Right lobe of liver (tissue), 6 donors: ENCODE results near the gene PEX6. TPM values are rescaled to one million over a fixed set of nuclear protein-coding genes. Genes with fewer than 3 reads are reported as not detected.

Source experiments
- ATAC-seq, 4 donors: fragments of 200-7000 bp; cut with Tn5 transposase; one replicate each; pipeline ENCODE4 v1.9.1; 2020; ENCODE audit warnings: mild to moderate bottlenecking in 4 of 4, moderate library complexity in 4 of 4
- DNase-seq, 3 donors: peaks; one replicate each; pipeline ENCODE4 v3.0.0-alpha.2; 2020
- H3K27ac ChIP-seq, 3 donors: fragments of 200-600 bp; one replicate each; pipeline ENCODE4 v1.8.0; 2022
- H3K27me3 ChIP-seq, 2 donors: fragments of 200-600 bp; one replicate each; pipeline ENCODE4 v1.8.0; 2022
- H3K36me3 ChIP-seq, 4 donors: fragments of 200-600 bp; sonication (generic) in 1 of 4; one replicate each; pipeline versions ENCODE4 v1.5.1 to v1.8.0; 2017 to 2022; ENCODE audit warnings: control low read depth in 1 of 4
- H3K4me1 ChIP-seq, 4 donors: fragments of 200-600 bp; sonication (generic) in 1 of 4; one replicate each; pipeline versions ENCODE4 v1.5.1 to v1.8.0; 2017 to 2022; ENCODE audit warnings: control low read depth in 1 of 4
- H3K4me3 ChIP-seq, 3 donors: fragments of 200-600 bp; one replicate each; pipeline ENCODE4 v1.8.0; 2022
- H3K9me3 ChIP-seq, 4 donors: fragments of 200-600 bp; sonication (generic) in 1 of 4; one replicate each; pipeline versions ENCODE4 v1.5.1 to v1.8.0; 2017 to 2022; ENCODE audit warnings: control low read depth in 1 of 4
- CTCF ChIP-seq, 4 donors: fragments of 200-600 bp in 3 of 4; fragments of 450-650 bp in 1 of 4; IDR thresholded peaks; one replicate each; pipeline versions ENCODE4 v1.5.1 to v1.8.0; 2016 to 2022; ENCODE audit warnings: antibody characterized with exemption in 4 of 4, mild to moderate bottlenecking in 2 of 4
- POLR2A ChIP-seq: fragments of 450-650 bp; IDR thresholded peaks from one replicate; pipeline ENCODE4 v1.6.1; 2017; ENCODE audit warnings: antibody characterized with exemption, mild to moderate bottlenecking
- WGBS: methylation state at CpG from one replicate; pipeline ENCODE4 v1.1.6; 2018; ENCODE audit warnings: low coverage, low lambda C conversion rate; ENCODE audit not compliant: insufficient coverage; ENCODE audit errors: missing lambda C conversion rate; 5-methylcytosine and 5-hydroxymethylcytosine counted together
- intact Hi-C, 2 donors: fragments of 100-400 bp; cut with DNase I; formaldehyde crosslinking; loops; one replicate each; pipeline versions ENCODE4 v1.11.2 to v1.14.1; 2022
- total RNA-seq, 6 experiments: library from RNA; depleted of rRNA in 2 of 6; stranded (reverse); fragments of >200 nt in 2 of 6; fragmentation: NEBNext Ultra II Directional in 3 of 6; extraction: Animal tissue kit (Norgen Biotek cat#: 25700) in 3 of 6; gene quantifications; one replicate each; pipeline versions ENCODE4 v1.1.0 to v1.2.4, GENCODE V29; 2016 to 2023
- donor health status: DM: no; HTN: yes; CAD: no.
- donor health status: DM: no; HTN: no; CAD: no.
- donor health status: DM: no; HTN: no; CAD: no.
- donor health status: DM: no; HTN: yes; CAD: no.
- donor health status: DM: no; HTN: yes; CAD: no.

PEX6 gene
- total RNA-seq, 6 experiments from 2014 or later: 15.7 to 25.9 (median 21.3) TPM

DNA sequence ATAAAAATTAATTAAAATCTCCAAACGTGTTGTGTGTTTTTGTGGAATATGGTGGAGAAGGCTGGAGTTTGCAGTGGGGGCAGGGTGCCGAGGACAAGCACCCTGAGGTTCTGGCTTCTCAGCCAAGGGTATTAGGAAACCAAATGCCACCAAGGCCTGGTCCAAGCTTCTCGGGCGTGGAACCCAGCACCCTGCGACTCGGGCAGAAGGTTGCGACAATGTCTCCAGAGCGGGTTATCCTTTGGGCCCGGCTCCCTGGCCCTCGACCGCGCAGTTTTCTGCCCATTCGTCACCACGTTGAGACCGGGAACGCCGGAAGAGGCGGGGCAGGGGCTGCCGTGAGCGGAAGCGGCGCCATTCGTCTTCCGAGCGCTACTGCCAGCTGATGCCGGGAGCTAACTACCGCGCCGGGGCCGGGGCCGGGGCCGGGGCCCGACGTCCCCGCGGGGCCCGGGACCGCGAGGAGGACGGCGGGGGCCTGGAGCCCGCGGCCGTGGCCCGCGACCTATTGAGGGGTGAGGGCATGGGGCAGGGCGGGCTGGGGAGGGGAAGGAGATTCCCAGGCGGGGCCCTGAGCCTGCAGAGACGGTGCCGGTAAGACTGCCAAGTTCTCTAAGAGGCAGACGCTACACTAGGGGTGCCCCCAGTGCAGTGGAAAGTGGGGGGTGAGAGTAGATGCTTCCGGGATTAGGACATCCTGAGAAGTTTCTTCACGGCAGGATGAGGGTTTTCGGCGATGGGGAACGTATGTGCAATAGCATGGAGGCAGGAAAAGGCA, 42.5 kb upstream of the PEX6 start, which contains the start of gene RRP36:
Gene RRP36 (plus strand): TSS at position 354 of the 778 bp plus-strand sequence. CDS start 32 bp downstream, at position 386.
- Histone ChIP-seq H3K4me1 (peaks cover 0 to 12% (median 2%) of the 10 kb centered on the region in 4 donors), H3K4me3 (peak within 1 kb of the TSS; percentile 88 to 96 (median 95)), H3K36me3 (peaks cover 0 to 42% (median 16%) of the 10 kb centered on the region in 4 donors), H3K27ac (peak within 1 kb of the TSS; percentile 16 to 81 (median 57)), H3K9me3 (no peaks in the 10 kb centered on the region), H3K27me3 (no peaks in the 10 kb centered on the region)
- DNase-seq: peak; percentile 82 to 88 (median 86)
- TF ChIP-seq POLR2A (peak; percentile 61), CTCF (IDR thresholded peaks at IDR 0.05) (no peak)
- WGBS: 0% methylated on average over 9 of the region's 56 CpGs
- intact Hi-C loops: no loop called here
- ATAC-seq: peak; percentile 88 to 96 (median 93)

- 53% methylated on average over 4 of the region's 5 CpGs for WGBS
- DNase-seq (no peak), ATAC-seq (peak; percentile 5 to 18 (median 10))
- peak overlapping the region; percentile 88 to 96 (median 95) for H3K4me3 ChIP-seq
- H3K4me1 ChIP-seq: peaks cover 0 to 15% (median 2%) of the 10 kb centered on the region in 4 donors
- no peaks in the 10 kb centered on the region for H3K27me3 ChIP-seq
- no peaks in the 10 kb centered on the region for H3K9me3 ChIP-seq
- intact Hi-C loops: no loop called here
- TF ChIP-seq POLR2A (no peak), CTCF (IDR thresholded peaks at IDR 0.05) (no peak)
- H3K36me3 ChIP-seq: peaks cover 0 to 36% (median 11%) of the 10 kb centered on the region in 4 donors
- peak overlapping the region; percentile 16 to 81 (median 57) for H3K27ac ChIP-seq
Measured at GRCh38 chr6:43020847-43021246, 41.9 kb upstream of the PEX6 start.

GRCh38 chr6:43020052-43020705, 41.2 kb upstream of the PEX6 start:
- peaks cover 0 to 29% (median 9%) of the 10 kb centered on the region in 4 donors for H3K36me3 ChIP-seq
- DNase-seq: no peak
- intact Hi-C loops: no loop called here
- H3K4me3 ChIP-seq: no peak overlapping the region
- no peak for TF ChIP-seq CTCF (IDR thresholded peaks at IDR 0.05)
- TF ChIP-seq POLR2A: no peak
- peaks cover 0 to 17% (median 2%) of the 10 kb centered on the region in 4 donors for H3K4me1 ChIP-seq
- no peak overlapping the region for H3K27ac ChIP-seq
- H3K9me3 ChIP-seq: no peaks in the 10 kb centered on the region
- H3K27me3 ChIP-seq: no peaks in the 10 kb centered on the region
- 90% methylated on average over 2 of the region's 3 CpGs for WGBS
- no peak for ATAC-seq

- no peak for TF ChIP-seq POLR2A
- TF ChIP-seq CTCF (IDR thresholded peaks at IDR 0.05): no peak
- Histone ChIP-seq H3K9me3 (no peaks in the 10 kb centered on the region), H3K4me1 (peaks cover 0 to 24% (median 6%) of the 10 kb centered on the region in 4 donors), H3K36me3 (peaks cover 0 to 23% (median 6%) of the 10 kb centered on the region in 4 donors), H3K27me3 (no peaks in the 10 kb centered on the region), H3K27ac (no peak overlapping the region), H3K4me3 (no peak overlapping the region)
- WGBS: 85% methylated on average over 2 of the region's 2 CpGs
- intact Hi-C loops: no loop called here
- DNase-seq (no peak), ATAC-seq (no peak)
Measured at GRCh38 chr6:43019152-43019551, 40.2 kb upstream of the PEX6 start.
